Measurements from ENCODE around the gene NANOGP8. TPM values are rescaled to one million over a fixed set of nuclear protein-coding genes. Genes with fewer than 3 reads are reported as not detected.

NANOGP8 gene
- total RNA-seq, 2 experiments from 2014 or later, result not detected

DNA sequence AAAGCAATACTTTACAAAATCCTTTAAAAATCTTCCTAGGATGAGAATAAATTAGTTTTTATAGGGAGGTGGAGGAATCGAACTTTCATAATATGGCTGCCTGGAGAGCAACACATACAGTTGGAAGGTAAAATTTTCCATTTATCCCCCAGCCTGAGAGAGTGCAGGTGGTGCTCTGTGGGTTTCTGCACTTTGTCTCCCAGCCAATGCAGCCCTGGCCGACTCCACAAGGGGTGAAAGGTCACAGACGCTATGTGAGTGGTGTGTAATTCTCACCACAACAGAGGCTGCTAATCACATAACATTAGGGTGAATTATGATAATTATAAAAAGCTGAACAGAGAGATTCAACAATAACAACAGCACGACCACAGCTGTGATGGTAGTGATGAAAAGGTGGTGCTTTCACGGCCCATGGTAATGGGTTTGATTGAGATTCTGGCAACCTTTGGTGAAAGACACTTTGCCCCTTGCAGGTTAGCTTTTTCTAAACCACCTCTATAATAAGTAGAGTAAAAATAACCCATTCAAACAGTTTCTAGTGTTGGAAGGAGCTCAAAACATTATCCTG, 30.1 kb upstream of the NANOGP8 start:
- Mint-ChIP-seq H3K27me3 (ENCODE audit: low read depth) (no peaks in the 10 kb centered on the region), H3K27ac (no peak overlapping the region), H3K36me3 (ENCODE audit: low read depth) (no peaks in the 10 kb centered on the region), H3K4me1 (ENCODE audit: low read depth) (no peaks in the 10 kb centered on the region), H3K9me3 (ENCODE audit: insufficient read depth) (no peaks in the 10 kb centered on the region), H3K4me3 (no peak overlapping the region)
- DNase-seq, result no peak
- ATAC-seq, result no peak
- ChIA-PET CTCF (no interaction called here), POLR2A (no interaction called here)

DNA sequence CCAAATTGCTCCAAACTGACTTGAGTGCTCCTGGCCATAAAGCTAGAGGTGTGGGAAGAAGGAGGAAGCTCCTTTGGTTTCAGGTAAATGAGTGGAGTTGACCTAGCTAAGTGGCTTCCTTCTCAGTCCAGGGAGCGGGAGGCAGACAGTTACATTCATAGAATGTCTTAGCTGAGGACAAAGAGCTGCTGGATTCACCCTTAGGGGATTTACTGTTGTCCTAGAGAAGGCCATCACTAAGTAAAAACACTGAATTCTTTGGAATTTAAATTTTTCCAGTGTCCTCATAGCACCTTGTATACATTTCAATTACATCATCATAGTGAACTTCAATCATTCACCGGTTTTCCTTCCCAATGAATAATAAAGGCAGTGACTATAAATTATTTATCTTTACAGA, 27.3 kb upstream of the NANOGP8 start:
- ATAC-seq (no peak), DNase-seq (no peak)
- Mint-ChIP-seq H3K4me3 (no peak overlapping the region), H3K4me1 (ENCODE audit: low read depth) (no peaks in the 10 kb centered on the region), H3K27ac (no peak overlapping the region), H3K9me3 (ENCODE audit: insufficient read depth) (no peaks in the 10 kb centered on the region), H3K36me3 (ENCODE audit: low read depth) (no peaks in the 10 kb centered on the region), H3K27me3 (ENCODE audit: low read depth) (no peaks in the 10 kb centered on the region)
- CTCF ChIA-PET, result no interaction called here
- POLR2A ChIA-PET, result no interaction called here

DNA sequence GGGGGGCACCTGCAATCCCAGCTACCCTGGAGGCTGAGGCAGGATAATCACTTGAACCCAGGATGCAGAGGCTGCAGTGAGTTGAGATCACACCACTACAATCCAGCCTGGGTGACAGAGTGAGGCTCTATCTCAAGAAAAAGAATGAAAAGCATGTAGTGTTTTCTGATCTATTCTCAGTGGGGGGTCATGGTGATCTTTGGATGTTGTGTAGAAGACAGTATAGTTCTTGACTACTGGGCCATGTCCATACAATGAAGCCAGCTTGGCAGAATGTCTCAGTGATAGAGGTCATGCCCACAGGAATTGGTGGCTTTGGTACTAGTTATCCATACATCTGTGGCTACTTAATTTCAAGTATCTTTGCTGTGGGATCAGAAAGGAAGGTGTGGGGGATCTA, 26.8 kb upstream of the NANOGP8 start:
- H3K27me3 Mint-ChIP-seq (ENCODE audit: low read depth), result no peaks in the 10 kb centered on the region
- ATAC-seq, result no peak
- DNase-seq, result no peak
- ChIA-PET CTCF (no interaction called here), POLR2A (no interaction called here)
- no peaks in the 10 kb centered on the region for H3K9me3 Mint-ChIP-seq (ENCODE audit: insufficient read depth)
- no peaks in the 10 kb centered on the region for H3K4me1 Mint-ChIP-seq (ENCODE audit: low read depth)
- no peak overlapping the region for H3K27ac Mint-ChIP-seq
- H3K4me3 Mint-ChIP-seq, result no peak overlapping the region
- no peaks in the 10 kb centered on the region for H3K36me3 Mint-ChIP-seq (ENCODE audit: low read depth)

DNA sequence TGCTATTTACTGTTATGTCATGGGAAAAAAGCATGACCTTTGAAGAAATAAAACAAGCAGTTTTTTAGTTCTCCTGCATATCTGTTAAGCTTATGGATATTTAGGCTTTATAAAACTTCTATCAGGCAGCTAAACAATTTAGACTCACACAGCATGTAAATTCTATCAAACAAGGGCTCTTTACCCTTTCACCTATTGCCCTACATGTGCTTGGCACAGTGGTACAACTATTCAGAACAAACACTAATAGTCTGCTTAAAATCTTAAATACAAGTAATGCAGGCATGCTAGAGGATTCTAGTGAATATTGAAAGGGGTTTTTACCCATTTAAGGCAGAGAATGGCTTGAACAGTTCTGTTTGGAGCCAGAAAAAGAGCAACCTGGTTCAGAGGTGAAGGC, 23.4 kb upstream of the NANOGP8 start:
- Mint-ChIP-seq H3K4me3 (no peak overlapping the region), H3K4me1 (ENCODE audit: low read depth) (no peaks in the 10 kb centered on the region)
- CTCF ChIA-PET, result interaction anchor here (1.2 kb wide), 1 partner anchor 12 kb away, joined by 3 read pairs; no protein-coding TSS in a partner anchor

DNA sequence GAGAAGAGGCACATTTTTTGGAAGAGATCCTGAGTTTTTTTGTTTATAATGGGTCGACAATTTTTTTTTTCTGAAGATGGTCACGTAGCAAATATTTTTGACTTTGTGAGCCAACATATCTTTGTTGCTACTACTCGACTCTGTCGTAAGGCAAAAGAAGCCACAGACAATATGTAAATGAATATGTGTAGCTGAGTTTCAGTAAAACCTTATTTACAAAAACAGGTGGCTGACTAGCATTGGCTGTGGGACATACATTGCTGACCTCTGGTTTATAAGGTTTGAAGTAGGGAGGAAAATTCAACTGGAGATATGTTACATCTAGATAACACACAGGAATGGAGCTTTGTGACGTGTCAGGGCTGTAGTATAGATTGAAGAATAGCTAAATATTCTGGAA, 22.5 kb upstream of the NANOGP8 start:
- POLR2A ChIA-PET, result no interaction called here

More for the DNA sequence above, 23.4 kb upstream of the NANOGP8 start:
- no peaks in the 10 kb centered on the region for H3K27me3 Mint-ChIP-seq (ENCODE audit: low read depth)
- H3K9me3 Mint-ChIP-seq (ENCODE audit: insufficient read depth), result no peaks in the 10 kb centered on the region
- POLR2A ChIA-PET, result no interaction called here
- no peak for DNase-seq
- no peak for ATAC-seq
- no peaks in the 10 kb centered on the region for H3K36me3 Mint-ChIP-seq (ENCODE audit: low read depth)
- H3K27ac Mint-ChIP-seq, result no peak overlapping the region

DNA sequence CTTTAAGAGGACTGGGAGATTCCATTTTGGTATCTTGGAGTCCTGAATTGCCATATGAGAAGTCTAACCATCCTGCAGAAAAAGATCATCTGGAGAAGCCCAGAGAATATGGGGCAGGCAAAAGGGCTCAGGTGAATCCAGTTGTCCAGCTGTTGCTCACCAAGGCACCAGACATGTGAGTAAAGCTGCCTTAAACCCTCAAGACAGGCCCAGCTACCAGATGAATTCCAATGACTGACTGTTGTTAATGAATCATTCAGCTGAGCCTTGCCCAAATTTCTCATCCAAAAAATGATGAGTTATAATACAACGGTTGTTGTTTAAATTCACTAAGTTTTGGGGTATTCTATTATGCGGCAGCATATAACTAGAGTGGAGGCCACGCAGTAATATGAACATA, 22.0 kb upstream of the NANOGP8 start:
- ChIA-PET CTCF (interaction anchor here (1.2 kb wide), 1 partner anchor 11 kb away, joined by 3 read pairs; no protein-coding TSS in a partner anchor), POLR2A (no interaction called here)
- Mint-ChIP-seq H3K9me3 (ENCODE audit: insufficient read depth) (no peaks in the 10 kb centered on the region), H3K4me3 (no peak overlapping the region), H3K27me3 (ENCODE audit: low read depth) (no peaks in the 10 kb centered on the region), H3K27ac (no peak overlapping the region), H3K36me3 (ENCODE audit: low read depth) (no peaks in the 10 kb centered on the region), H3K4me1 (ENCODE audit: low read depth) (no peaks in the 10 kb centered on the region)
- ATAC-seq (no peak), DNase-seq (no peak)

More for the DNA sequence above, 22.5 kb upstream of the NANOGP8 start:
- Mint-ChIP-seq H3K36me3 (ENCODE audit: low read depth) (no peaks in the 10 kb centered on the region), H3K27me3 (ENCODE audit: low read depth) (no peaks in the 10 kb centered on the region), H3K9me3 (ENCODE audit: insufficient read depth) (no peaks in the 10 kb centered on the region), H3K4me3 (no peak overlapping the region), H3K4me1 (ENCODE audit: low read depth) (no peaks in the 10 kb centered on the region), H3K27ac (no peak overlapping the region)
- no peak for ATAC-seq
- DNase-seq, result no peak
- CTCF ChIA-PET, result interaction anchor here (1.2 kb wide), 1 partner anchor 11 kb away, joined by 3 read pairs; no protein-coding TSS in a partner anchor

DNA sequence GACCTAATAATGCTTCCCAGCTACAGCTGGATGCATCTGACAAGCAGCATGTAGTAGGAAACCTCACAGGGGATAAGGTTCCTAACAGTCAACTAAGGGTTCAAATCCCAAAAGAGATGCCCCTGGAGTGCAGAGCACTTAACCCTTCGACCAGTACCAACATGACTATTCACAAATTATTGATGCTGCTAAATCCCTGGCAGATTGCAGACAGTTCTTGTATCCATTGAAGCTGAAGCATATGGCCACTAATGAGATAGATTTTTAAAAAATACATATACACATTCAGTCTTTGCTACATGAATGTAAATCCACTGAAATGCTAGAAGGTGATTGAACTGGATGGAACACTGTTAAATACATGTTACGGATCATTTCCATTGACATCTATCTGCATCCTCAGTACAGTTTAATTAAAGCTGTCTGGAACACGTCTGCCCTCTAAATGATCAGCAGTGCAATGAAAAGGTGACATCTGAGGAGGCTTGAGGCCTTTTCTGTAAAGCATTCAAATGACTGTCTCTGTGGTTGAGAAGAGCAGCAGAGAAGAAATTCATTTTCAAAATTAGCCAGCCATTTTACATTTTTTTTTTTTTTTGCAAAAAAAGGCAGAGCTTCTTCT, 19.5 kb upstream of the NANOGP8 start:
- ATAC-seq, result no peak
- Mint-ChIP-seq H3K27ac (no peak overlapping the region), H3K36me3 (ENCODE audit: low read depth) (no peaks in the 10 kb centered on the region), H3K27me3 (ENCODE audit: low read depth) (no peaks in the 10 kb centered on the region), H3K4me3 (no peak overlapping the region), H3K4me1 (ENCODE audit: low read depth) (no peaks in the 10 kb centered on the region), H3K9me3 (ENCODE audit: insufficient read depth) (no peaks in the 10 kb centered on the region)
- no peak for DNase-seq
- CTCF ChIA-PET, result interaction anchor here (0.6 to 0.8 kb wide), 2 partner anchors 340 to 666 kb away, joined by 3 read pairs; no protein-coding TSS in a partner anchor
- POLR2A ChIA-PET, result no interaction called here

DNA sequence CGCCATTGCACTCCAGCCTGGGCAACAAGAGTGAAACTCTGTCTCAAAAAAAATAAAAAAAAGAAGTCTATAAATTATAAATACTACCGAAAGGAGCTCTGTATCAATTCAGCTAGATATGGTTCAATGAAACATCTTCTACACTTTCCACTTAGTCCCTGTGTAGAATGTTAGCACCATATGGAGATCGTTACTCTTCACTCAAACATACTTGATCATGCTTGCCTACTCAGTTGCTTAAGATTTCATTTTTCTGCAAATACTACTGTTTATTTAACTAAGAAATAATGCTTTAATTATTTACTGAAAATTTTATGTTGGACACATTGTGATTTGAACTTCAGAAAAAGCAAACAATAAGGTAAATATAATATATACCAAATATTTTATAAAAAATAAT, 17.1 kb upstream of the NANOGP8 start:
- no peak overlapping the region for H3K27ac Mint-ChIP-seq
- H3K9me3 Mint-ChIP-seq (ENCODE audit: insufficient read depth), result no peaks in the 10 kb centered on the region
- H3K36me3 Mint-ChIP-seq (ENCODE audit: low read depth), result no peaks in the 10 kb centered on the region
- CTCF ChIA-PET, result no interaction called here
- H3K4me3 Mint-ChIP-seq, result no peak overlapping the region
- DNase-seq (no peak), ATAC-seq (no peak)
- POLR2A ChIA-PET, result no interaction called here
- H3K27me3 Mint-ChIP-seq (ENCODE audit: low read depth), result no peaks in the 10 kb centered on the region
- H3K4me1 Mint-ChIP-seq (ENCODE audit: low read depth), result no peaks in the 10 kb centered on the region

DNA sequence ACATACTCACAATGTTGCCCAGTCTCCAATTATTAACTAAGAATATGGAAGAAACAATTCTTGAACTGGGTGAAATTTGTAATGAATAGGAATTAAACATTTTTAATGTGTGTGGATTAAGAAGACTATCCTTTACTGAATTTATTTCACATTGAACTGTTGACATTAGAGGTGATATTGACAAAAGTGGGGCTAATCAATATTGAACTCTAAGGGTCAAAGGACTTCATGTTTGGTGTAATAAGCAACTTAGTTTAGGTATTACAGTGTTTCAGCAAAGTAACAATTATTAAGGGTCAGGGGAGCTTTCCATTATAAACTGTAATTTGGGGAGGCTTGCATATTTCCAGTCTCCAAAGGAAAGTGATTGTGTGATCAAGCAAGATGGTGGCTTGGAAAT, 16.2 kb upstream of the NANOGP8 start:
- H3K4me1 Mint-ChIP-seq (ENCODE audit: low read depth), result no peaks in the 10 kb centered on the region
- H3K27ac Mint-ChIP-seq, result no peak overlapping the region
- ChIA-PET POLR2A (no interaction called here), CTCF (no interaction called here)
- DNase-seq, result no peak
- H3K4me3 Mint-ChIP-seq, result no peak overlapping the region
- no peaks in the 10 kb centered on the region for H3K9me3 Mint-ChIP-seq (ENCODE audit: insufficient read depth)
- H3K36me3 Mint-ChIP-seq (ENCODE audit: low read depth), result no peaks in the 10 kb centered on the region
- no peaks in the 10 kb centered on the region for H3K27me3 Mint-ChIP-seq (ENCODE audit: low read depth)
- ATAC-seq, result no peak

DNA sequence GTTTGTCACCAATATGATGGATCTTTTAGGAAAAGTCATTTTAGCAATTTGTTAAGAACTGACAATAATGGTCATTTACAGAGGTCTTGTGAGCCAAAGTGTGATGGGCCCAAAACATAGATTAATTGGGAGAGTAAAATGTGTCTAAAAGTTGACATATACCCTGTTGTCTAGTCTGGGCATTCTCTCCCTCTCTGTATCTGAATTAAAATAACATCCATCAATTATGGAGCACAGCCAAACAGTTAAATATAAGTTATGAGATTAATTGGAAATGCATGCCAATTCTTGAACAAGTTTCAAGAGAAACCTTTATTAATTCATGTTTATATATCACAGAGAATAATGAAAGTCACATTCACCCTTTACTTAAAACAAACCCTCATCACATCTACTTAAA, 13.6 kb upstream of the NANOGP8 start:
- Mint-ChIP-seq H3K9me3 (ENCODE audit: insufficient read depth) (no peaks in the 10 kb centered on the region), H3K27ac (no peak overlapping the region), H3K4me3 (no peak overlapping the region), H3K27me3 (ENCODE audit: low read depth) (no peaks in the 10 kb centered on the region), H3K36me3 (ENCODE audit: low read depth) (no peaks in the 10 kb centered on the region), H3K4me1 (ENCODE audit: low read depth) (no peaks in the 10 kb centered on the region)
- ChIA-PET POLR2A (no interaction called here), CTCF (no interaction called here)
- no peak for DNase-seq
- ATAC-seq, result no peak

DNA sequence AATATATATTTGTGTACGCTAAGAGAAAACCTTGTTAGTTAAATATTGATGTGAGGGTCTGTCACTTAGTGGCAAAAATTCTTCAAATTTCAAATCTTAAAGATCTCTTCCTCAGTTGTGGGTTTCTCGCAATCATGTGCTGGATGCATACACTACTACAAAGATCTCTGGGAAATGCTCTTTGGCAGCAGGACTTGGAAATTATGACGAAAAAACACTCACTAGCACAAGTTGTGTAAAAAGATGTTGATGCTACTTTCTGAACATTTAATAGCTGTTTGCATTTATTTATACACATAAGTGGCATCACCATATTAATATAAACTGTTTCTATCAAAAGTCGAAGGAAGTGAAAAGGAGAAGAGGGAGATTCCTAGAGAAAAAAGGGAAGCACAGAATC, 10.8 kb upstream of the NANOGP8 start:
- no peaks in the 10 kb centered on the region for H3K9me3 Mint-ChIP-seq (ENCODE audit: insufficient read depth)

DNA sequence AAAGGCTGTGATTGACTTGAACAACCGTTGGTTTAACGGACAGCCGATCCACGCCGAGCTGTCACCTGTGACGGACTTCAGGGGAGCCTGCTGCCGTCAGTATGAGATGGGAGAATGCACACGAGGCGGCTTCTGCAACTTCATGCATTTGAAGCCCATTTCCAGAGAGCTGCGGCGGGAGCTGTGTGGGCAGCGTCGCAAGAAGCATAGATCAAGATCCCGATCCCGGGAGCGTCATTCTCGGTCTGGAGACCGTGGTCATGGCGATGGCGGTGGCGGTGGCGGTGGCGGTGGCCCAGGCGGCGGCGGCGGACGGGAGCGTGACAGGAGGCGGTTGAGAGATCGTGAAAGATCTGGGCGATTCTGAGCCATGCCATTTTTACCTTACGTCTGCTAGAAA, 7.8 kb upstream of the NANOGP8 start:
- Mint-ChIP-seq H3K9me3 (ENCODE audit: insufficient read depth) (no peaks in the 10 kb centered on the region), H3K27me3 (ENCODE audit: low read depth) (peaks cover 2% of the 10 kb centered on the region), H3K36me3 (ENCODE audit: low read depth) (no peaks in the 10 kb centered on the region), H3K4me1 (ENCODE audit: low read depth) (no peaks in the 10 kb centered on the region), H3K4me3 (no peak overlapping the region), H3K27ac (no peak overlapping the region)
- DNase-seq (no peak), ATAC-seq (no peak)
- ChIA-PET POLR2A (no interaction called here), CTCF (no interaction called here)

More for the DNA sequence above, 10.8 kb upstream of the NANOGP8 start:
- no peaks in the 10 kb centered on the region for H3K27me3 Mint-ChIP-seq (ENCODE audit: low read depth)
- POLR2A ChIA-PET, result no interaction called here
- DNase-seq (no peak), ATAC-seq (no peak)
- H3K4me3 Mint-ChIP-seq, result no peak overlapping the region
- CTCF ChIA-PET, result interaction anchor here (0.6 kb wide), 1 partner anchor 12 kb away, joined by 3 read pairs; no protein-coding TSS in a partner anchor
- no peaks in the 10 kb centered on the region for H3K4me1 Mint-ChIP-seq (ENCODE audit: low read depth)
- no peaks in the 10 kb centered on the region for H3K36me3 Mint-ChIP-seq (ENCODE audit: low read depth)
- no peak overlapping the region for H3K27ac Mint-ChIP-seq

DNA sequence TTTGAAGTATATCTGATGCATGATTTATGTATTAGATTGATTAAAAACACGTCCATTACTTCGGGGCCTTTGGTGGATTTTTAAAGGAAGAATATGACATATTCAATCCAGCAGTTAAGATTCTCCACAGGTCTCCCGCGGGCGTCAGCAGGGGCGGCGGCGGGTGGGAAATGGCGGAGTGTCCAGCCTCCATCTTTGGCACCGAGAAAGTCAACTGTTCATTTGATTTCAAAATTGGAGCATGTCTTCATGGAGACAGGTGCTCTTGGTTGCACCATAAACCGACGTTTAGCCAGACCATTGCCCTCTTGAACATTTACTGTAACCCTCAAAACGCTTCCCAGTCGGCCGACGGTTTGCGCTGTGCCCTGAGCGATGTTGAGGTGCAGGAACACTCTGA, 7.2 kb upstream of the NANOGP8 start:
- H3K9me3 Mint-ChIP-seq (ENCODE audit: insufficient read depth), result no peaks in the 10 kb centered on the region
- H3K27me3 Mint-ChIP-seq (ENCODE audit: low read depth), result peaks cover 2% of the 10 kb centered on the region
- DNase-seq, result no peak

More for the DNA sequence above, 7.2 kb upstream of the NANOGP8 start:
- POLR2A ChIA-PET, result no interaction called here
- no peak overlapping the region for H3K4me3 Mint-ChIP-seq
- no peak overlapping the region for H3K27ac Mint-ChIP-seq
- H3K4me1 Mint-ChIP-seq (ENCODE audit: low read depth), result no peaks in the 10 kb centered on the region
- CTCF ChIA-PET, result no interaction called here
- no peaks in the 10 kb centered on the region for H3K36me3 Mint-ChIP-seq (ENCODE audit: low read depth)
- ATAC-seq, result no peak

Measured in activated CD8-positive, alpha-beta T cell treated with anti-CD3 and anti-CD28 coated beads, Interleukin-2, amount 10 ng/mL, durations not matched to agents 7 days and 5 days (primary cell).